CD14-positive monocyte (primary cell): Measurements from ENCODE around the gene SBF2. TPM values are rescaled to one million over a fixed set of nuclear protein-coding genes. Genes with fewer than 3 reads are reported as not detected.

ENCODE experiments used
- DNase-seq, 3 donors: peaks; one replicate each; pipeline ENCODE4 v3.0.0-alpha.2; 2011 to 2022
- H2AFZ ChIP-seq: 2 replicates; pipeline ENCODE4 v1.6.0; 2012; ENCODE audit warnings: mild to moderate bottlenecking, low read depth, low read length, inconsistent platforms; ENCODE audit not compliant: insufficient read depth, poor library complexity, severe bottlenecking
- H3K27ac ChIP-seq, 2 donors: 1 replicate in 1 of 2; 2 replicates in 1 of 2; pipeline ENCODE4 v1.5.1; 2012 to 2013; ENCODE audit warnings: low read length in 2 of 2, control low read depth in 1 of 2, inconsistent platforms in 1 of 2, low read depth in 1 of 2, mild to moderate bottlenecking in 1 of 2
- H3K27me3 ChIP-seq, 2 donors: one replicate each; pipeline versions ENCODE4 v1.6.0 to v1.6.1; 2011 to 2013; ENCODE audit warnings: low read length in 2 of 2; ENCODE audit not compliant: control insufficient read depth in 2 of 2, insufficient read depth in 2 of 2
- H3K36me3 ChIP-seq, 2 donors: replicated peaks in 1 of 2; 1 replicate in 1 of 2; 2 replicates in 1 of 2; pipeline versions ENCODE4 v1.5.1 to v1.6.1; 2012 to 2013; ENCODE audit warnings: low read length in 2 of 2, control low read depth in 1 of 2, inconsistent platforms in 1 of 2, mild to moderate bottlenecking in 1 of 2; ENCODE audit not compliant: insufficient read depth in 2 of 2, control insufficient read depth in 1 of 2
- H3K4me1 ChIP-seq, 2 donors: 1 replicate in 1 of 2; 2 replicates in 1 of 2; pipeline versions ENCODE4 v1.5.1 to v1.6.1; 2012 to 2013; ENCODE audit warnings: low read length in 2 of 2, control low read depth in 1 of 2, inconsistent platforms in 1 of 2, mild to moderate bottlenecking in 1 of 2, moderate library complexity in 1 of 2; ENCODE audit not compliant: insufficient read depth in 2 of 2, control insufficient read depth in 1 of 2
- H3K4me2 ChIP-seq: replicated peaks from 2 replicates; pipeline ENCODE3; 2012; ENCODE audit warnings: low read length, moderate library complexity, mild to moderate bottlenecking; ENCODE audit not compliant: poor library complexity, severe bottlenecking; ENCODE audit errors: extremely low read depth
- H3K4me3 ChIP-seq, 3 experiments: fragments of 200-600 bp in 1 of 3; sonication (generic) in 1 of 3; replicated peaks in 1 of 3; 1 replicate in 2 of 3; 2 replicates in 1 of 3; pipeline ENCODE4 v1.5.1; 2011 to 2013; ENCODE audit warnings: low read length in 3 of 3, mild to moderate bottlenecking in 3 of 3, control low read depth in 2 of 3, low read depth in 2 of 3, inconsistent platforms in 1 of 3, moderate library complexity in 1 of 3
- H3K79me2 ChIP-seq: 2 replicates; pipeline ENCODE4 v1.6.0; 2012; ENCODE audit warnings: mild to moderate bottlenecking, control low read depth, inconsistent platforms, low read length, moderate library complexity; ENCODE audit not compliant: insufficient read depth
- H3K9ac ChIP-seq: 2 replicates; pipeline ENCODE4 v1.6.0; 2017; ENCODE audit warnings: low read length, mild to moderate bottlenecking; ENCODE audit not compliant: insufficient read depth, poor library complexity, severe bottlenecking
- H3K9me3 ChIP-seq, 2 donors: replicated peaks in 1 of 2; 1 replicate in 1 of 2; 2 replicates in 1 of 2; pipeline versions ENCODE4 v1.5.1 to v1.6.1; 2012 to 2013; ENCODE audit warnings: low read length in 2 of 2, control low read depth in 1 of 2; ENCODE audit not compliant: control insufficient read depth in 1 of 2, insufficient read depth in 1 of 2
- H4K20me1 ChIP-seq: 2 replicates; pipeline ENCODE4 v1.6.0; 2012; ENCODE audit warnings: mild to moderate bottlenecking, low read length, control low read depth, moderate library complexity; ENCODE audit not compliant: insufficient read depth
- H3K27ac Mint-ChIP-seq, 7 donors: one replicate each; pipeline ENCODE4 v1.8.0; 2020; ENCODE audit warnings: mild to moderate bottlenecking in 7 of 7, mixed read lengths in 7 of 7, moderate library complexity in 6 of 7, inconsistent platforms in 2 of 7
- H3K27me3 Mint-ChIP-seq, 3 donors: one replicate each; pipeline ENCODE4 v1.8.0; 2021 to 2022; ENCODE audit warnings: low read depth in 3 of 3, mild to moderate bottlenecking in 3 of 3, mixed read lengths in 3 of 3, moderate library complexity in 3 of 3, inconsistent platforms in 1 of 3
- H3K36me3 Mint-ChIP-seq, 2 donors: one replicate each; pipeline ENCODE4 v1.8.0; 2020; ENCODE audit warnings: mixed read lengths in 2 of 2, inconsistent platforms in 1 of 2, mild to moderate bottlenecking in 1 of 2
- H3K4me1 Mint-ChIP-seq: one replicate; pipeline ENCODE4 v1.8.0; 2020; ENCODE audit warnings: mild to moderate bottlenecking, mixed read lengths
- H3K4me3 Mint-ChIP-seq, 2 donors: one replicate each; pipeline ENCODE4 v1.8.0; 2020; ENCODE audit warnings: mild to moderate bottlenecking in 2 of 2, mixed read lengths in 2 of 2, moderate library complexity in 1 of 2
- H3K9me3 Mint-ChIP-seq, 7 donors: one replicate each; pipeline ENCODE4 v1.8.0; 2020 to 2022; ENCODE audit warnings: mixed read lengths in 7 of 7, mild to moderate bottlenecking in 6 of 7, moderate library complexity in 6 of 7, inconsistent platforms in 2 of 7
- WGBS: methylation state at CpG from one replicate; pipeline ENCODE4 v1.1.5; 2013; ENCODE audit warnings: missing lambda C conversion rate; ENCODE audit not compliant: insufficient coverage; 5-methylcytosine and 5-hydroxymethylcytosine counted together
- intact Hi-C, 2 donors: fragments of 100-400 bp; cut with micrococcal nuclease; formaldehyde crosslinking; loops; one replicate each; pipeline versions ENCODE4 v1.15.0 to v1.15.1; 2023
- polyA plus RNA-seq, 3 donors: library from polyadenylated mRNA; depleted of rRNA in 1 of 3; unstranded in 2 of 3; stranded (reverse) in 1 of 3; fragments of 300-500 nt in 2 of 3; fragments of >200 nt in 1 of 3; fragmentation: Illumina TruSeq in 2 of 3; gene quantifications; 1 replicate in 2 of 3; 2 replicates in 1 of 3; pipeline ENCODE4 v1.2.3, GENCODE V29; 2012 to 2021
- TF ChIP-seq, protein P1 (sequence below): fragments of 200-600 bp; IDR thresholded peaks from one replicate; pipeline ENCODE4 v1.8.0; 2022; ENCODE audit warnings: antibody characterized with exemption, mild to moderate bottlenecking

The SBF2 gene
- polyA plus RNA-seq, 3 donors: 8.9 to 30.7 (median 16.4) TPM

DNA sequence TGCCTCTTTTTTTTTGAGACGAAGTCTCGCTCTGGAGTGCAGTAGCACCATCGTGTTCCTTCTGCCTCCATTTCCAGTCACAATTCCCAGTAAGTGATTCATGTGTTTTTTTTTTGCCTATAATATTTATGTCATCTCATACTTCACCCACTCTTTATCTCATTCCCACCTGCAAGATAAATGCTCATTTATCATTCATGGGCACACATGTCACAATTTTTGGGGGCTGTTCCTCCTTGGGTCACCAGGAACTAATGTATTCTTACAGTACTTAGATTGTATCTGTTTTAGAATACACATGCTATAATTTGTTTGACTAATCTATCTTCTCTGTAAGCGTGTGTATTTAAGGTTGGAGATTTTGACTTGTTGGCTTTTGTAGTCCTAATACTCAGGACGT, 407.4 kb downstream of the SBF2 start:
- Histone ChIP-seq H3K9me3 (no peaks in the 10 kb centered on the region), H3K4me1 (no peaks in the 10 kb centered on the region), H3K36me3 (no peaks in the 10 kb centered on the region), H2AFZ (no peak overlapping the region), H3K27ac (no peak overlapping the region), H3K27me3 (no peaks in the 10 kb centered on the region), H3K4me3 (no peak overlapping the region), H3K79me2 (no peaks in the 10 kb centered on the region), H3K9ac (no peak overlapping the region), H4K20me1 (no peaks in the 10 kb centered on the region), H3K4me2 (no peak overlapping the region)
- intact Hi-C loops: no loop called here
- Mint-ChIP-seq H3K4me3 (no peak overlapping the region), H3K27me3 (no peaks in the 10 kb centered on the region), H3K27ac (no peak overlapping the region), H3K4me1 (no peaks in the 10 kb centered on the region), H3K36me3 (peaks cover 6 to 17% of the 10 kb centered on the region in 2 donors), H3K9me3 (no peaks in the 10 kb centered on the region)
- TF ChIP-seq, protein P1, sequence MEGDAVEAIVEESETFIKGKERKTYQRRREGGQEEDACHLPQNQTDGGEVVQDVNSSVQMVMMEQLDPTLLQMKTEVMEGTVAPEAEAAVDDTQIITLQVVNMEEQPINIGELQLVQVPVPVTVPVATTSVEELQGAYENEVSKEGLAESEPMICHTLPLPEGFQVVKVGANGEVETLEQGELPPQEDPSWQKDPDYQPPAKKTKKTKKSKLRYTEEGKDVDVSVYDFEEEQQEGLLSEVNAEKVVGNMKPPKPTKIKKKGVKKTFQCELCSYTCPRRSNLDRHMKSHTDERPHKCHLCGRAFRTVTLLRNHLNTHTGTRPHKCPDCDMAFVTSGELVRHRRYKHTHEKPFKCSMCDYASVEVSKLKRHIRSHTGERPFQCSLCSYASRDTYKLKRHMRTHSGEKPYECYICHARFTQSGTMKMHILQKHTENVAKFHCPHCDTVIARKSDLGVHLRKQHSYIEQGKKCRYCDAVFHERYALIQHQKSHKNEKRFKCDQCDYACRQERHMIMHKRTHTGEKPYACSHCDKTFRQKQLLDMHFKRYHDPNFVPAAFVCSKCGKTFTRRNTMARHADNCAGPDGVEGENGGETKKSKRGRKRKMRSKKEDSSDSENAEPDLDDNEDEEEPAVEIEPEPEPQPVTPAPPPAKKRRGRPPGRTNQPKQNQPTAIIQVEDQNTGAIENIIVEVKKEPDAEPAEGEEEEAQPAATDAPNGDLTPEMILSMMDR: no peak
- DNase-seq: no peak
- no CpG with 5 or more reads among the region's 5 CpGs for WGBS

- Histone ChIP-seq H3K4me2 (no peak overlapping the region), H2AFZ (no peak overlapping the region), H3K9ac (no peak overlapping the region), H3K27me3 (no peaks in the 10 kb centered on the region), H3K27ac (no peak overlapping the region), H4K20me1 (no peaks in the 10 kb centered on the region), H3K9me3 (no peaks in the 10 kb centered on the region), H3K4me3 (no peak overlapping the region), H3K4me1 (no peaks in the 10 kb centered on the region), H3K36me3 (no peaks in the 10 kb centered on the region), H3K79me2 (no peaks in the 10 kb centered on the region)
- H3K36me3 Mint-ChIP-seq: peaks cover 6 to 19% of the 10 kb centered on the region in 2 donors
- H3K4me3 Mint-ChIP-seq: no peak overlapping the region
- no peaks in the 10 kb centered on the region for H3K4me1 Mint-ChIP-seq
- no peaks in the 10 kb centered on the region for H3K9me3 Mint-ChIP-seq
- no peak for DNase-seq
- intact Hi-C loops: no loop called here
- H3K27ac Mint-ChIP-seq: no peak overlapping the region
- TF ChIP-seq, protein P1: no peak
- WGBS: 100% methylated on average over 1 of the region's 2 CpGs
- peaks cover 0 to under 1% (median 0%) of the 10 kb centered on the region in 3 donors for H3K27me3 Mint-ChIP-seq
These were observed 409.4 kb downstream of the SBF2 start for GRCh38 chr11:9884601-9885000.
